Stimulated activated memory B cell treated with anti-CD40 and anti-IgM and Interleukin-4, amounts not matched to agents 10 μg/mL and 1 μg/mL and 100 μg/mL, for 72 hours (primary cell): ENCODE results near the gene HBEGF.

Experiments
- ATAC-seq: fragments of 150-1000 bp; cut with Tn5 transposase; 2 replicates; pipeline ENCODE4 v1.10.0; 2021
- H3K27ac Mint-ChIP-seq: one replicate; pipeline ENCODE4 v1.8.0; 2022; ENCODE audit warnings: mild to moderate bottlenecking, mixed read lengths
- H3K27me3 Mint-ChIP-seq: one replicate; pipeline ENCODE4 v1.8.0; 2022; ENCODE audit warnings: mixed read lengths
- H3K36me3 Mint-ChIP-seq: one replicate; pipeline ENCODE4 v1.8.0; 2022; ENCODE audit warnings: mixed read lengths
- H3K4me1 Mint-ChIP-seq: one replicate; pipeline ENCODE4 v1.8.0; 2022; ENCODE audit warnings: mixed read lengths
- H3K4me3 Mint-ChIP-seq: one replicate; pipeline ENCODE4 v1.8.0; 2022; ENCODE audit warnings: mild to moderate bottlenecking, moderate library complexity, mixed read lengths
- H3K9me3 Mint-ChIP-seq: one replicate; pipeline ENCODE4 v1.8.0; 2022; ENCODE audit warnings: mixed read lengths

The HBEGF gene

DNA sequence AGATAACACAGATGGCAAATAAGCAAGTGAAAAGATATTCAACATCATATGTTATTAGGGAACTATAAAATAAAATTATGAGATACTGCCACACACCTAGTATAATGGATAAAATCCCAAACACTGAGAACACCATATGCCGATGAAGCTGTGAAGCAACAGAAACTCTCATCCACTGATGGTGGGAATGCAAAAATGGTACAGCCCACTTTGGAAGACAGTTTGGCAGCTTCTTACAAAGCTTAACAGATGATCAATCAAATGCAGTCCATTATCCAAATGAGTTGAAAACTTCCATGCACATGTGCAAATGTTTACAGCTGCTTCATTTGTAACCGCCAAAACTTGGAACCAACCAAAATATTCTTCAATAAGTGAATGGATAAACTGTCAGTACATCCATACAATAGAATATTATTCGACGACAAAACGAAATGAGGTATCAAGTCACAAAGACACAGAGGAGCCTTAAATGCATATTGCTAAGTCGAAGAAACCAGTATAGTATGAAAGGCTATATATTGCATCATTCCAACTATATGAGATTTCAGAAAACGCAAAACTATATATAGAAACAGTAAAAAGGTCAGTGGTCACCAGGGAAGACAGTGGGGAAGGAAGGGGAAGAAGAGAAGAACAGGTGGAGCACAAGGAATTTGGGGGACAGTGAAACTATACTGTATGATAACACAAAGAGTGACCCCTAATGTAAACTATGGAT is 58.4 kb downstream of the HBEGF start:
- no peak for ATAC-seq
- Mint-ChIP-seq H3K27ac (no peak overlapping the region), H3K27me3 (no peaks in the 10 kb centered on the region), H3K4me3 (no peak overlapping the region), H3K36me3 (peaks cover 23% of the 10 kb centered on the region), H3K4me1 (peaks cover 51% of the 10 kb centered on the region), H3K9me3 (no peaks in the 10 kb centered on the region)

GRCh38 chr5:140286424-140286823 is 60.0 kb downstream of the HBEGF start:
- Mint-ChIP-seq H3K4me3 (no peak overlapping the region), H3K36me3 (peaks cover 20% of the 10 kb centered on the region), H3K27ac (no peak overlapping the region), H3K27me3 (no peaks in the 10 kb centered on the region), H3K4me1 (peaks cover 48% of the 10 kb centered on the region), H3K9me3 (no peaks in the 10 kb centered on the region)
- ATAC-seq: no peak

DNA sequence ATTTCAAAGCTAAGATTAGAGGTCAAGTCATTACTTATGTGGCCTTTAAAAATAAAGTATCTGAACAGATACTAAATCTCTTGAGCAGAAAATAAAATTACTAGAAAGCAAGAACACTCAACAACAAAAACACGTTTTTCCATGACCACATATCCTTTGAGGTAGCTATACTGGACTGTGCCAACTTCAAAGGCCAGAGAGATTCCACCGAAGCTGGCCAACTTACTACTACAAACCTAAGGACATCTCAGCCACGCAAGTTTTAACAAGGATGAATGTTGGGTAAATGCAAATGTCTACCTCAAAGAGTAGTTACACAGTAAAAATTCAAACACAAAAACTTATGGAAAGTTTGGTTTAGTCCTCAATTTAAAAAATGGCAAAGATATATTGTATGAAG is 62.4 kb downstream of the HBEGF start:
- Mint-ChIP-seq H3K9me3 (no peaks in the 10 kb centered on the region), H3K27ac (peak overlapping the region; percentile 86)
- no peak for ATAC-seq

More for the DNA sequence above, 62.4 kb downstream of the HBEGF start:
- no peaks in the 10 kb centered on the region for H3K27me3 Mint-ChIP-seq
- H3K4me1 Mint-ChIP-seq: peaks cover 31% of the 10 kb centered on the region
- H3K36me3 Mint-ChIP-seq: peaks cover 12% of the 10 kb centered on the region
- no peak overlapping the region for H3K4me3 Mint-ChIP-seq
